SK-N-SH (cell line): ENCODE data around the gene AMPH.

ENCODE experiments used
- GATA2 ChIP-seq: sonication (generic); formaldehyde crosslinking; IDR thresholded peaks from 2 replicates; pipeline ENCODE4 v1.5.0; 2020; ENCODE audit warnings: mild to moderate bottlenecking, missing genetic modification reagents
- MAX ChIP-seq: IDR thresholded peaks from 2 replicates; pipeline ENCODE4 v1.4.0; 2012; ENCODE audit warnings: low read depth
- MEF2A ChIP-seq: IDR thresholded peaks from 2 replicates; pipeline ENCODE4 v1.4.0; 2012; ENCODE audit warnings: low read depth, borderline replicate concordance
- POLR2AphosphoS5 ChIP-seq: IDR thresholded peaks from 2 replicates; pipeline ENCODE4 v1.6.1; 2012; ENCODE audit warnings: low read depth, low read length
- RAD21 ChIP-seq: IDR thresholded peaks from 2 replicates; pipeline ENCODE4 v1.6.1; 2012; ENCODE audit warnings: mild to moderate bottlenecking, low read length
- RCOR1 ChIP-seq: fragments of 150-350 bp; IDR thresholded peaks from 2 replicates; pipeline ENCODE4 v1.6.1; 2017; ENCODE audit warnings: antibody characterized with exemption, low read length
- RFX5 ChIP-seq: IDR thresholded peaks from 2 replicates; pipeline ENCODE4 v1.6.1; 2012; ENCODE audit warnings: mild to moderate bottlenecking, improper control_type of control experiment, low read length
- SIN3A ChIP-seq: IDR thresholded peaks from 2 replicates; pipeline ENCODE4 v1.6.1; 2012; ENCODE audit warnings: low read depth, mild to moderate bottlenecking, low read length, moderate library complexity, borderline replicate concordance
- USF1 ChIP-seq: IDR thresholded peaks from 2 replicates; pipeline ENCODE4 v1.4.0; 2012; ENCODE audit warnings: low read depth, borderline replicate concordance
- TF ChIP-seq, protein P1 (sequence below): fragments of 200-600 bp; sonication (generic); IDR thresholded peaks from 2 replicates; pipeline ENCODE4 v1.6.1; 2017; ENCODE audit warnings: antibody characterized with exemption, mild to moderate bottlenecking, moderate library complexity
- TF ChIP-seq, protein P2 (sequence below): fragments of 150-350 bp; IDR thresholded peaks from 2 replicates; pipeline ENCODE4 v1.6.1; 2017; ENCODE audit warnings: antibody characterized with exemption, low read length, low read depth, borderline replicate concordance

- TF ChIP-seq, protein P1, sequence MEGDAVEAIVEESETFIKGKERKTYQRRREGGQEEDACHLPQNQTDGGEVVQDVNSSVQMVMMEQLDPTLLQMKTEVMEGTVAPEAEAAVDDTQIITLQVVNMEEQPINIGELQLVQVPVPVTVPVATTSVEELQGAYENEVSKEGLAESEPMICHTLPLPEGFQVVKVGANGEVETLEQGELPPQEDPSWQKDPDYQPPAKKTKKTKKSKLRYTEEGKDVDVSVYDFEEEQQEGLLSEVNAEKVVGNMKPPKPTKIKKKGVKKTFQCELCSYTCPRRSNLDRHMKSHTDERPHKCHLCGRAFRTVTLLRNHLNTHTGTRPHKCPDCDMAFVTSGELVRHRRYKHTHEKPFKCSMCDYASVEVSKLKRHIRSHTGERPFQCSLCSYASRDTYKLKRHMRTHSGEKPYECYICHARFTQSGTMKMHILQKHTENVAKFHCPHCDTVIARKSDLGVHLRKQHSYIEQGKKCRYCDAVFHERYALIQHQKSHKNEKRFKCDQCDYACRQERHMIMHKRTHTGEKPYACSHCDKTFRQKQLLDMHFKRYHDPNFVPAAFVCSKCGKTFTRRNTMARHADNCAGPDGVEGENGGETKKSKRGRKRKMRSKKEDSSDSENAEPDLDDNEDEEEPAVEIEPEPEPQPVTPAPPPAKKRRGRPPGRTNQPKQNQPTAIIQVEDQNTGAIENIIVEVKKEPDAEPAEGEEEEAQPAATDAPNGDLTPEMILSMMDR: no peak
- TF ChIP-seq USF1 (no peak), SIN3A (no peak), MAX (no peak), MEF2A (no peak), RFX5 (no peak), RCOR1 (no peak), GATA2 (CRISPR knock-in tag) (no peak), POLR2AphosphoS5 (no peak), RAD21 (no peak)
- TF ChIP-seq, protein P2, sequence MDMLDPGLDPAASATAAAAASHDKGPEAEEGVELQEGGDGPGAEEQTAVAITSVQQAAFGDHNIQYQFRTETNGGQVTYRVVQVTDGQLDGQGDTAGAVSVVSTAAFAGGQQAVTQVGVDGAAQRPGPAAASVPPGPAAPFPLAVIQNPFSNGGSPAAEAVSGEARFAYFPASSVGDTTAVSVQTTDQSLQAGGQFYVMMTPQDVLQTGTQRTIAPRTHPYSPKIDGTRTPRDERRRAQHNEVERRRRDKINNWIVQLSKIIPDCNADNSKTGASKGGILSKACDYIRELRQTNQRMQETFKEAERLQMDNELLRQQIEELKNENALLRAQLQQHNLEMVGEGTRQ: no peak
Measured at GRCh38 chr7:38394660-38395059, 236.5 kb downstream of the AMPH start.
